HG03342 (cell line): ENCODE measurements around the gene ZNF136.
A peak's percentile ranks its signal among the peaks of the same experiment; 100 is the strongest.

Source experiments
- ATAC-seq: cut with Tn5 transposase; IDR thresholded peaks from one replicate; pipeline ENCODE4 v1.9.1; 2021; ENCODE audit warnings: mild to moderate bottlenecking, moderate library complexity; ENCODE audit not compliant: unreplicated experiment

Gene ZNF136

GRCh38 chr19:12162882-12163806 lies at the start of gene ZNF136:
TSS of gene ZNF136 (plus strand) at chr19:12163096. CDS start at chr19:12163204, 108 bp downstream.
- peak; percentile 98 for ATAC-seq

- no peak for ATAC-seq
These were observed 49.8 kb upstream of the ZNF136 start for GRCh38 chr19:12113121-12113520.

GRCh38 chr19:12117201-12117970 lies 45.5 kb upstream of the ZNF136 start:
- no peak for ATAC-seq

- ATAC-seq, result no peak
These were observed 36.2 kb upstream of the ZNF136 start for GRCh38 chr19:12126707-12127106.

GRCh38 chr19:12133069-12133468 lies 29.8 kb upstream of the ZNF136 start:
- ATAC-seq, result no peak

GRCh38 chr19:12137221-12137940 lies 25.5 kb upstream of the ZNF136 start:
- no peak for ATAC-seq

- ATAC-seq, result no peak
These were observed 23.6 kb upstream of the ZNF136 start for GRCh38 chr19:12139269-12139668.

- ATAC-seq, result peak; percentile 83
These were observed 22.9 kb upstream of the ZNF136 start, which contains the start of gene ZNF20 for GRCh38 chr19:12139885-12140544. TSS of gene ZNF20 (minus strand) at chr19:12140350. CDS start at chr19:12140182, 168 bp downstream.

- no peak for ATAC-seq
These were observed 22.1 kb upstream of the ZNF136 start for GRCh38 chr19:12140545-12141404.

GRCh38 chr19:12141405-12141736 lies 21.5 kb upstream of the ZNF136 start:
- ATAC-seq, result no peak

GRCh38 chr19:12145348-12145747 lies 17.5 kb upstream of the ZNF136 start:
- no peak for ATAC-seq

GRCh38 chr19:12155324-12155860 lies 7.5 kb upstream of the ZNF136 start:
- ATAC-seq, result no peak

GRCh38 chr19:12156223-12157058 lies 6.5 kb upstream of the ZNF136 start, which contains the start of gene ZNF625:
TSS of gene ZNF625 (minus strand) at chr19:12156734. CDS start at chr19:12156558, 176 bp downstream.
- peak; percentile 72 for ATAC-seq

GRCh38 chr19:12159773-12160414 lies 3.0 kb upstream of the ZNF136 start:
- no peak for ATAC-seq

- ATAC-seq, result no peak
These were observed 399 bp upstream of the ZNF136 start for GRCh38 chr19:12162513-12162881.

GRCh38 chr19:12163826-12164225 lies 930 bp downstream of the ZNF136 start:
- no peak for ATAC-seq

GRCh38 chr19:12166626-12167025 lies 3.7 kb downstream of the ZNF136 start:
- no peak for ATAC-seq

- no peak for ATAC-seq
These were observed 17.5 kb downstream of the ZNF136 start for GRCh38 chr19:12180377-12180776.
